ENCODE measurements around the gene RAC2.

The RAC2 gene

GRCh38 chr22:37275622-37276021 lies 31.6 kb upstream of the RAC2 start:
- DNase-seq (ENCODE audit: low spot score): no peak

- DNase-seq (ENCODE audit: low spot score): no peak
Measured at GRCh38 chr22:37275134-37275533, 31.1 kb upstream of the RAC2 start.

- DNase-seq (ENCODE audit: low spot score): peak; percentile 74
Measured at GRCh38 chr22:37274380-37274862, 30.4 kb upstream of the RAC2 start.

GRCh38 chr22:37273846-37274225 lies 29.8 kb upstream of the RAC2 start:
- DNase-seq (ENCODE audit: low spot score): no peak

- DNase-seq (ENCODE audit: low spot score): no peak
Measured at GRCh38 chr22:37273126-37273845, 29.2 kb upstream of the RAC2 start.

GRCh38 chr22:37270928-37271650 lies 27.0 kb upstream of the RAC2 start:
- DNase-seq (ENCODE audit: low spot score): peak; percentile 27

- DNase-seq (ENCODE audit: low spot score): no peak
Measured at GRCh38 chr22:37269936-37270678, 26.0 kb upstream of the RAC2 start.

- DNase-seq (ENCODE audit: low spot score): no peak
Measured at GRCh38 chr22:37267661-37268413, 23.8 kb upstream of the RAC2 start.

GRCh38 chr22:37267135-37267587 lies 23.1 kb upstream of the RAC2 start:
- no peak for DNase-seq (ENCODE audit: low spot score)

GRCh38 chr22:37266581-37267134 lies 22.6 kb upstream of the RAC2 start:
- DNase-seq (ENCODE audit: low spot score): no peak

- no peak for DNase-seq (ENCODE audit: low spot score)
Measured at GRCh38 chr22:37263966-37264887, 20.2 kb upstream of the RAC2 start.

- no peak for DNase-seq (ENCODE audit: low spot score)
Measured at GRCh38 chr22:37262346-37262745, 18.3 kb upstream of the RAC2 start.

GRCh38 chr22:37260901-37261336 lies 16.9 kb upstream of the RAC2 start:
- DNase-seq (ENCODE audit: low spot score): no peak

GRCh38 chr22:37260155-37260795 lies 16.2 kb upstream of the RAC2 start:
- no peak for DNase-seq (ENCODE audit: low spot score)

GRCh38 chr22:37259540-37260029 lies 15.5 kb upstream of the RAC2 start:
- DNase-seq (ENCODE audit: low spot score): peak; percentile 58

- no peak for DNase-seq (ENCODE audit: low spot score)
Measured at GRCh38 chr22:37258753-37259401, 14.8 kb upstream of the RAC2 start.

GRCh38 chr22:37258005-37258752 lies 14.1 kb upstream of the RAC2 start:
- DNase-seq (ENCODE audit: low spot score): no peak

GRCh38 chr22:37256075-37256726 lies 12.1 kb upstream of the RAC2 start:
- no peak for DNase-seq (ENCODE audit: low spot score)

All from Ammon's horn (tissue), 1 donor.